HEK293 (cell line): Measurements from ENCODE around the gene PERM1.

ENCODE experiments used
- KLF16 ChIP-seq: fragments of 450-650 bp; formaldehyde crosslinking; IDR thresholded peaks from 2 replicates; pipeline ENCODE4 v1.5.1; 2017; ENCODE audit warnings: missing biosample characterization, missing genetic modification characterization
- KLF8 ChIP-seq: fragments of 450-650 bp; formaldehyde crosslinking; IDR thresholded peaks from 2 replicates; pipeline ENCODE4 v1.5.1; 2016; ENCODE audit warnings: missing biosample characterization, missing genetic modification characterization
- MYNN ChIP-seq: fragments of 450-650 bp; formaldehyde crosslinking; IDR thresholded peaks from 2 replicates; pipeline ENCODE4 v1.5.1; 2016; ENCODE audit warnings: missing biosample characterization, missing genetic modification characterization, borderline replicate concordance
- SP7 ChIP-seq: fragments of 450-650 bp; formaldehyde crosslinking; IDR thresholded peaks from 2 replicates; pipeline ENCODE4 v1.5.1; 2016; ENCODE audit warnings: missing biosample characterization, missing genetic modification characterization
- TCF7L2 ChIP-seq: IDR thresholded peaks from 2 replicates; pipeline ENCODE4 v1.6.1; 2011; ENCODE audit warnings: low read depth, mild to moderate bottlenecking, inconsistent platforms, low read length, moderate library complexity, borderline replicate concordance
- ZBTB7A ChIP-seq: fragments of 450-650 bp; formaldehyde crosslinking; IDR thresholded peaks from 2 replicates; pipeline ENCODE4 v1.5.1; 2016; ENCODE audit warnings: low read depth, missing biosample characterization, missing genetic modification characterization
- ZBTB8A ChIP-seq: fragments of 450-650 bp; formaldehyde crosslinking; IDR thresholded peaks from 2 replicates; pipeline ENCODE4 v1.5.1; 2016; ENCODE audit warnings: missing biosample characterization, missing genetic modification characterization
- ZFP3 ChIP-seq: fragments of 450-650 bp; formaldehyde crosslinking; IDR thresholded peaks from 2 replicates; pipeline ENCODE4 v1.5.1; 2016; ENCODE audit warnings: low read depth, missing biosample characterization, missing genetic modification characterization
- ZFP37 ChIP-seq: fragments of 450-650 bp; formaldehyde crosslinking; IDR thresholded peaks from 2 replicates; pipeline ENCODE4 v1.5.1; 2016; ENCODE audit warnings: missing biosample characterization, missing genetic modification characterization
- ZFP41 ChIP-seq: fragments of 450-650 bp; formaldehyde crosslinking; IDR thresholded peaks from 2 replicates; pipeline ENCODE4 v1.5.1; 2016; ENCODE audit warnings: missing biosample characterization, missing genetic modification characterization, borderline replicate concordance
- ZFP69B ChIP-seq: fragments of 450-650 bp; formaldehyde crosslinking; IDR thresholded peaks from 2 replicates; pipeline ENCODE4 v1.5.1; 2016; ENCODE audit warnings: missing biosample characterization, missing genetic modification characterization
- ZNF10 ChIP-seq: fragments of 450-650 bp; formaldehyde crosslinking; IDR thresholded peaks from 2 replicates; pipeline ENCODE4 v1.5.1; 2017; ENCODE audit warnings: missing biosample characterization, missing genetic modification characterization
- ZNF157 ChIP-seq: fragments of 450-650 bp; formaldehyde crosslinking; IDR thresholded peaks from 2 replicates; pipeline ENCODE4 v1.5.1; 2016; ENCODE audit warnings: missing biosample characterization, missing genetic modification characterization
- ZNF23 ChIP-seq: fragments of 450-650 bp; formaldehyde crosslinking; IDR thresholded peaks from 2 replicates; pipeline ENCODE4 v1.5.1; 2016; ENCODE audit warnings: missing biosample characterization, missing genetic modification characterization, borderline replicate concordance
- ZNF24 ChIP-seq: fragments of 450-650 bp; formaldehyde crosslinking; IDR thresholded peaks from 2 replicates; pipeline ENCODE4 v1.5.1; 2016; ENCODE audit warnings: missing biosample characterization, missing genetic modification characterization
- ZNF600 ChIP-seq: fragments of 450-650 bp; formaldehyde crosslinking; IDR thresholded peaks from 2 replicates; pipeline ENCODE4 v1.5.1; 2016; ENCODE audit warnings: missing biosample characterization, missing genetic modification characterization
- ZXDB ChIP-seq: fragments of 450-650 bp; formaldehyde crosslinking; IDR thresholded peaks from 2 replicates; pipeline ENCODE4 v1.5.1; 2016; ENCODE audit warnings: missing biosample characterization, missing genetic modification characterization
- TF ChIP-seq, protein P1 (sequence below): fragments of 450-650 bp; formaldehyde crosslinking; IDR thresholded peaks from 2 replicates; pipeline ENCODE4 v1.5.1; 2016; ENCODE audit warnings: missing biosample characterization, missing genetic modification characterization
- TF ChIP-seq, protein P2 (sequence below): fragments of 450-650 bp; formaldehyde crosslinking; IDR thresholded peaks from 2 replicates; pipeline ENCODE4 v1.5.1; 2016; ENCODE audit warnings: missing biosample characterization, missing genetic modification characterization
- TF ChIP-seq, protein P3 (sequence below): fragments of 450-650 bp; formaldehyde crosslinking; IDR thresholded peaks from 2 replicates; pipeline ENCODE4 v1.5.1; 2016; ENCODE audit warnings: missing biosample characterization, missing genetic modification characterization
- TF ChIP-seq, protein P4 (sequence below): fragments of 450-650 bp; formaldehyde crosslinking; IDR thresholded peaks from 2 replicates; pipeline ENCODE4 v1.5.1; 2016; ENCODE audit warnings: missing biosample characterization, missing genetic modification characterization
- TF ChIP-seq, protein P5 (sequence below): fragments of 450-650 bp; formaldehyde crosslinking; IDR thresholded peaks from 2 replicates; pipeline ENCODE4 v1.5.1; 2017; ENCODE audit warnings: missing biosample characterization, missing genetic modification characterization
- TF ChIP-seq, protein P6 (sequence below): fragments of 450-650 bp; formaldehyde crosslinking; IDR thresholded peaks from 2 replicates; pipeline ENCODE4 v1.5.1; 2016; ENCODE audit warnings: missing biosample characterization, missing genetic modification characterization
- TF ChIP-seq, protein P7 (sequence below): fragments of 450-650 bp; formaldehyde crosslinking; IDR thresholded peaks from 2 replicates; pipeline ENCODE4; 2016; ENCODE audit warnings: missing biosample characterization, missing genetic modification characterization

Gene PERM1

DNA sequence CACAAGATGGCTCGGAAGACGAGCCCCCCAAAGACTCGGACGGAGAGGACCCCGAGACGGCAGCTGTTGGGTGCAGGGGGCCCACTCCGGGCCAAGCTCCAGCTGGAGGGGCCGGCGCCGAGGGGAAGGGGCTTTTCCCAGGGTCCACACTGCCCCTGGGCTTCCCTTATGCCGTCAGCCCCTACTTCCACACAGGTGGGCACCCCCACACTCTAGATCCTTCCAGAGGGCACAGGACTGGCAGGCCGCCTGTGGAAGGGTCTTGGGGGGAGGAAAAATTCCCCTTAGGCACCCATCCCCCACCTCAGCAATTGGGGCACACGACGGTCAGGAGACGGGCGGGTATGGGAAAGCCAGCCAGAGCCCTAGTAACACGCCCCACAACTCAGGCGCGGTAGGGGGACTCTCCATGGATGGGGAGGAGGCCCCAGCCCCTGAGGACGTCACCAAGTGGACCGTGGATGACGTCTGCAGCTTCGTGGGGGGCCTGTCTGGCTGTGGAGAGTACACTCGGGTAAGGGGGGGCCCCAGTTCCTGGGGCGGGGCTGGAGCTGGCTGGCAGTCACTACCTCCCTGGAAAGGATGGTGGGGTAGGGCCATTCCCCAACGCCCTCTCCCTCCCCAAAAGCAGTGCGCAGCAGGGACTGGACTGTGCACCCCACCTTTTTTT, 38.9 kb downstream of the PERM1 start (continued):
- TF ChIP-seq, protein P1, sequence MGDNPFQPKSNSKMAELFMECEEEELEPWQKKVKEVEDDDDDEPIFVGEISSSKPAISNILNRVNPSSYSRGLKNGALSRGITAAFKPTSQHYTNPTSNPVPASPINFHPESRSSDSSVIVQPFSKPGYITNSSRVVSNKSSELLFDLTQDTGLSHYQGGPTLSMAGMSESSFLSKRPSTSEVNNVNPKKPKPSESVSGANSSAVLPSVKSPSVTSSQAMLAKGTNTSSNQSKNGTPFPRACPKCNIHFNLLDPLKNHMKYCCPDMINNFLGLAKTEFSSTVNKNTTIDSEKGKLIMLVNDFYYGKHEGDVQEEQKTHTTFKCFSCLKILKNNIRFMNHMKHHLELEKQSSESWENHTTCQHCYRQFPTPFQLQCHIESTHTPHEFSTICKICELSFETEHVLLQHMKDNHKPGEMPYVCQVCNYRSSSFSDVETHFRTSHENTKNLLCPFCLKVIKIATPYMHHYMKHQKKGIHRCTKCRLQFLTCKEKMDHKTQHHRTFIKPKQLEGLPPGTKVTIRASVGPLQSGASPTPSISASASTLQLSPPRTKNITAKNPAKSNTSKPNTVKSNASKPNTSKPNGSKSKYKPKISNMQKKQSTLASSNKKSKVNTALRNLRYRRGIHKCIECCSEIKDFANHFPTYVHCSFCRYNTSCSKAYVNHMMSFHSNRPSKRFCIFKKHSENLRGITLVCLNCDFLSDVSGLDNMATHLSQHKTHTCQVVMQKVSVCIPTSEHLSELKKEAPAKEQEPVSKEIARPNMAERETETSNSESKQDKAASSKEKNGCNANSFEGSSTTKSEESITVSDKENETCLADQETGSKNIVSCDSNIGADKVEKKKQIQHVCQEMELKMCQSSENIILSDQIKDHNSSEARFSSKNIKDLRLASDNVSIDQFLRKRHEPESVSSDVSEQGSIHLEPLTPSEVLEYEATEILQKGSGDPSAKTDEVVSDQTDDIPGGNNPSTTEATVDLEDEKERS, result no peak
- TF ChIP-seq, protein P2, sequence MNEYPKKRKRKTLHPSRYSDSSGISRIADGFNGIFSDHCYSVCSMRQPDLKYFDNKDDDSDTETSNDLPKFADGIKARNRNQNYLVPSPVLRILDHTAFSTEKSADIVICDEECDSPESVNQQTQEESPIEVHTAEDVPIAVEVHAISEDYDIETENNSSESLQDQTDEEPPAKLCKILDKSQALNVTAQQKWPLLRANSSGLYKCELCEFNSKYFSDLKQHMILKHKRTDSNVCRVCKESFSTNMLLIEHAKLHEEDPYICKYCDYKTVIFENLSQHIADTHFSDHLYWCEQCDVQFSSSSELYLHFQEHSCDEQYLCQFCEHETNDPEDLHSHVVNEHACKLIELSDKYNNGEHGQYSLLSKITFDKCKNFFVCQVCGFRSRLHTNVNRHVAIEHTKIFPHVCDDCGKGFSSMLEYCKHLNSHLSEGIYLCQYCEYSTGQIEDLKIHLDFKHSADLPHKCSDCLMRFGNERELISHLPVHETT, result peak; percentile 80; the same call in 1 of the 2 replicates
- TF ChIP-seq KLF8 (tag by site-specific recombination), result peak; percentile 99
- peak; percentile 72 for TF ChIP-seq ZFP37 (tag by site-specific recombination)
- TF ChIP-seq, protein P3, sequence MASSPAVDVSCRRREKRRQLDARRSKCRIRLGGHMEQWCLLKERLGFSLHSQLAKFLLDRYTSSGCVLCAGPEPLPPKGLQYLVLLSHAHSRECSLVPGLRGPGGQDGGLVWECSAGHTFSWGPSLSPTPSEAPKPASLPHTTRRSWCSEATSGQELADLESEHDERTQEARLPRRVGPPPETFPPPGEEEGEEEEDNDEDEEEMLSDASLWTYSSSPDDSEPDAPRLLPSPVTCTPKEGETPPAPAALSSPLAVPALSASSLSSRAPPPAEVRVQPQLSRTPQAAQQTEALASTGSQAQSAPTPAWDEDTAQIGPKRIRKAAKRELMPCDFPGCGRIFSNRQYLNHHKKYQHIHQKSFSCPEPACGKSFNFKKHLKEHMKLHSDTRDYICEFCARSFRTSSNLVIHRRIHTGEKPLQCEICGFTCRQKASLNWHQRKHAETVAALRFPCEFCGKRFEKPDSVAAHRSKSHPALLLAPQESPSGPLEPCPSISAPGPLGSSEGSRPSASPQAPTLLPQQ (tag by site-specific recombination), result peak; percentile 70
- peak; percentile 97 for TF ChIP-seq ZBTB8A (tag by site-specific recombination)
- TF ChIP-seq ZNF157 (tag by site-specific recombination), result no peak
- peak; percentile 54; the same call in 1 of the 2 replicates for TF ChIP-seq ZFP41 (tag by site-specific recombination)
- TF ChIP-seq ZFP3 (tag by site-specific recombination), result no peak
- peak; percentile 94 for TF ChIP-seq ZBTB7A (tag by site-specific recombination)
- TF ChIP-seq, protein P4, sequence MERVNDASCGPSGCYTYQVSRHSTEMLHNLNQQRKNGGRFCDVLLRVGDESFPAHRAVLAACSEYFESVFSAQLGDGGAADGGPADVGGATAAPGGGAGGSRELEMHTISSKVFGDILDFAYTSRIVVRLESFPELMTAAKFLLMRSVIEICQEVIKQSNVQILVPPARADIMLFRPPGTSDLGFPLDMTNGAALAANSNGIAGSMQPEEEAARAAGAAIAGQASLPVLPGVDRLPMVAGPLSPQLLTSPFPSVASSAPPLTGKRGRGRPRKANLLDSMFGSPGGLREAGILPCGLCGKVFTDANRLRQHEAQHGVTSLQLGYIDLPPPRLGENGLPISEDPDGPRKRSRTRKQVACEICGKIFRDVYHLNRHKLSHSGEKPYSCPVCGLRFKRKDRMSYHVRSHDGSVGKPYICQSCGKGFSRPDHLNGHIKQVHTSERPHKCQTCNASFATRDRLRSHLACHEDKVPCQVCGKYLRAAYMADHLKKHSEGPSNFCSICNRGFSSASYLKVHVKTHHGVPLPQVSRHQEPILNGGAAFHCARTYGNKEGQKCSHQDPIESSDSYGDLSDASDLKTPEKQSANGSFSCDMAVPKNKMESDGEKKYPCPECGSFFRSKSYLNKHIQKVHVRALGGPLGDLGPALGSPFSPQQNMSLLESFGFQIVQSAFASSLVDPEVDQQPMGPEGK (tag by site-specific recombination), result peak; percentile 98
- TF ChIP-seq, protein P5, sequence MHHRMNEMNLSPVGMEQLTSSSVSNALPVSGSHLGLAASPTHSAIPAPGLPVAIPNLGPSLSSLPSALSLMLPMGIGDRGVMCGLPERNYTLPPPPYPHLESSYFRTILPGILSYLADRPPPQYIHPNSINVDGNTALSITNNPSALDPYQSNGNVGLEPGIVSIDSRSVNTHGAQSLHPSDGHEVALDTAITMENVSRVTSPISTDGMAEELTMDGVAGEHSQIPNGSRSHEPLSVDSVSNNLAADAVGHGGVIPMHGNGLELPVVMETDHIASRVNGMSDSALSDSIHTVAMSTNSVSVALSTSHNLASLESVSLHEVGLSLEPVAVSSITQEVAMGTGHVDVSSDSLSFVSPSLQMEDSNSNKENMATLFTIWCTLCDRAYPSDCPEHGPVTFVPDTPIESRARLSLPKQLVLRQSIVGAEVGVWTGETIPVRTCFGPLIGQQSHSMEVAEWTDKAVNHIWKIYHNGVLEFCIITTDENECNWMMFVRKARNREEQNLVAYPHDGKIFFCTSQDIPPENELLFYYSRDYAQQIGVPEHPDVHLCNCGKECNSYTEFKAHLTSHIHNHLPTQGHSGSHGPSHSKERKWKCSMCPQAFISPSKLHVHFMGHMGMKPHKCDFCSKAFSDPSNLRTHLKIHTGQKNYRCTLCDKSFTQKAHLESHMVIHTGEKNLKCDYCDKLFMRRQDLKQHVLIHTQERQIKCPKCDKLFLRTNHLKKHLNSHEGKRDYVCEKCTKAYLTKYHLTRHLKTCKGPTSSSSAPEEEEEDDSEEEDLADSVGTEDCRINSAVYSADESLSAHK, result peak; percentile 72; the same call in 1 of the 2 replicates
- peak; percentile 80 for TF ChIP-seq ZNF24 (tag by site-specific recombination)
- peak; percentile 88 for TF ChIP-seq ZXDB
- TF ChIP-seq, protein P6, sequence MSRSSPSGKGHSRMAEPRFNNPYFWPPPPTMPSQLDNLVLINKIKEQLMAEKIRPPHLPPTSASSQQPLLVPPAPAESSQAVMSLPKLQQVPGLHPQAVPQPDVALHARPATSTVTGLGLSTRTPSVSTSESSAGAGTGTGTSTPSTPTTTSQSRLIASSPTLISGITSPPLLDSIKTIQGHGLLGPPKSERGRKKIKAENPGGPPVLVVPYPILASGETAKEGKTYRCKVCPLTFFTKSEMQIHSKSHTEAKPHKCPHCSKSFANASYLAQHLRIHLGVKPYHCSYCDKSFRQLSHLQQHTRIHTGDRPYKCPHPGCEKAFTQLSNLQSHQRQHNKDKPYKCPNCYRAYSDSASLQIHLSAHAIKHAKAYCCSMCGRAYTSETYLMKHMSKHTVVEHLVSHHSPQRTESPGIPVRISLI (tag by site-specific recombination), result no peak
- TF ChIP-seq TCF7L2, result no peak
- TF ChIP-seq SP7 (tag by site-specific recombination), result peak; percentile 87
- TF ChIP-seq KLF16, result peak; percentile 88
- peak; percentile 55; the same call in 1 of the 2 replicates for TF ChIP-seq ZFP69B (tag by site-specific recombination)
- TF ChIP-seq, protein P7, sequence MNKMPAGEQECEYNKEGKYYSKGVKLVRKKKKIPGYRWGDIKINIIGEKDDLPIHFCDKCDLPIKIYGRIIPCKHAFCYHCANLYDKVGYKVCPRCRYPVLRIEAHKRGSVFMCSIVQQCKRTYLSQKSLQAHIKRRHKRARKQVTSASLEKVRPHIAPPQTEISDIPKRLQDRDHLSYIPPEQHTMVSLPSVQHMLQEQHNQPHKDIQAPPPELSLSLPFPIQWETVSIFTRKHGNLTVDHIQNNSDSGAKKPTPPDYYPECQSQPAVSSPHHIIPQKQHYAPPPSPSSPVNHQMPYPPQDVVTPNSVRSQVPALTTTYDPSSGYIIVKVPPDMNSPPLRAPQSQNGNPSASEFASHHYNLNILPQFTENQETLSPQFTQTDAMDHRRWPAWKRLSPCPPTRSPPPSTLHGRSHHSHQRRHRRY (tag by site-specific recombination), result no peak
- TF ChIP-seq ZNF10 (tag by site-specific recombination), result 0 out of 2 replicates have a peak, but pooled peaks have one; percentile 16
- no peak for TF ChIP-seq ZNF23 (tag by site-specific recombination)
- peak; percentile 71 for TF ChIP-seq ZNF600 (tag by site-specific recombination)
- 0 out of 2 replicates have a peak, but pooled peaks have one; percentile 16 for TF ChIP-seq MYNN (tag by site-specific recombination)
